ENCODE data around the gene DENND5B.
"Not testable (repeated sequence)": the region's sequence is repeated elsewhere in the genome, so short reads cannot be mapped to it uniquely, and the experiment has no call there.

DENND5B gene

GRCh38 chr12:31501014-31501413 lies 89.9 kb downstream of the DENND5B start:
- not testable (repeated sequence) for DNase-seq

GRCh38 chr12:31499567-31499966 lies 91.4 kb downstream of the DENND5B start:
- no peak for DNase-seq

- no peak for DNase-seq
Observed at GRCh38 chr12:31498424-31498823, 92.5 kb downstream of the DENND5B start.

- DNase-seq, result no peak
Observed at GRCh38 chr12:31496257-31496656, 94.7 kb downstream of the DENND5B start.

- no peak for DNase-seq
Observed at GRCh38 chr12:31494455-31494854, 96.5 kb downstream of the DENND5B start.

GRCh38 chr12:31492599-31493196 lies 98.2 kb downstream of the DENND5B start:
- DNase-seq, result no peak

- no peak for DNase-seq
Observed at GRCh38 chr12:31491841-31492598, 98.9 kb downstream of the DENND5B start.

GRCh38 chr12:31491241-31491794 lies 99.6 kb downstream of the DENND5B start:
- DNase-seq, result no peak

- DNase-seq, result no peak
Observed at GRCh38 chr12:31488737-31489338, 102.1 kb downstream of the DENND5B start.

GRCh38 chr12:31485571-31485970 lies 105.4 kb downstream of the DENND5B start:
- DNase-seq, result no peak

- no peak for DNase-seq
Observed at GRCh38 chr12:31482816-31483215, 108.1 kb downstream of the DENND5B start.

- DNase-seq, result no peak
Observed at GRCh38 chr12:31481415-31481814, 109.5 kb downstream of the DENND5B start.

GRCh38 chr12:31479516-31480210 lies 111.3 kb downstream of the DENND5B start:
- no peak for DNase-seq

GRCh38 chr12:31478898-31479297 lies 112.0 kb downstream of the DENND5B start:
- DNase-seq, result no peak

- no peak for DNase-seq
Observed at GRCh38 chr12:31478425-31478824, 112.5 kb downstream of the DENND5B start.

- DNase-seq, result no peak
Observed at GRCh38 chr12:31477687-31478086, 113.2 kb downstream of the DENND5B start.

GRCh38 chr12:31476437-31476836 lies 114.5 kb downstream of the DENND5B start:
- no peak for DNase-seq

GRCh38 chr12:31475610-31476009 lies 115.3 kb downstream of the DENND5B start:
- DNase-seq, result not testable (repeated sequence)

- no peak for DNase-seq
Observed at GRCh38 chr12:31474751-31475150, 116.2 kb downstream of the DENND5B start.

- no peak for DNase-seq
Observed at GRCh38 chr12:31471823-31472222, 119.1 kb downstream of the DENND5B start.

- no peak for DNase-seq
Observed at GRCh38 chr12:31471051-31471450, 119.9 kb downstream of the DENND5B start.

- no peak for DNase-seq
Observed at GRCh38 chr12:31470459-31470858, 120.5 kb downstream of the DENND5B start.

GRCh38 chr12:31466768-31467167 lies 124.2 kb downstream of the DENND5B start:
- no peak for DNase-seq
